K562 (cell line): ENCODE results near the gene AP2S1. TPM values are rescaled to one million over a fixed set of nuclear protein-coding genes. Genes with fewer than 3 reads are reported as not detected.

Source experiments
- ARID4B ChIP-seq: sonication (generic); formaldehyde crosslinking; IDR thresholded peaks from 2 replicates; pipeline ENCODE4 v1.8.0; 2022; ENCODE audit warnings: mild to moderate bottlenecking, missing genetic modification reagents
- MAX ChIP-seq: sonication (generic); formaldehyde crosslinking; IDR thresholded peaks from 2 replicates; pipeline ENCODE4 v1.9.0; 2022; ENCODE audit warnings: mild to moderate bottlenecking, missing genetic modification reagents
- MGA ChIP-seq: fragments of 450-650 bp; IDR thresholded peaks from 2 replicates; pipeline ENCODE4 v1.6.1; 2016; ENCODE audit warnings: mild to moderate bottlenecking, moderate library complexity
- polyA plus RNA-seq, 8 experiments: library from polyadenylated mRNA; depleted of rRNA in 4 of 8; stranded (reverse) in 5 of 8; unstranded in 3 of 8; fragments of >200 nt; fragmentation: Nextera tagmentation in 2 of 8; fragmentation: Illumina TruSeq in 1 of 8; extraction: Ambion mirVana in 2 of 8; extraction: Trizol in 1 of 8; gene quantifications; 2 replicates each; pipeline versions ENCODE4 v1.2.1 to v1.2.3, GENCODE V29; 2011 to 2014; ENCODE audit warnings: inconsistent platforms in 1 of 8, missing spikeins in 1 of 8
- total RNA-seq, 7 experiments: library from RNA; depleted of rRNA in 6 of 7; stranded (reverse); fragments of >200 nt in 6 of 7; fragmentation: Illumina TruSeq in 2 of 7; extraction: Trizol in 2 of 7; gene quantifications; 2 replicates each; pipeline versions ENCODE4 v1.2.1 to v1.2.3, GENCODE V29; 2011 to 2021; ENCODE audit warnings: low replicate concordance in 1 of 7

The AP2S1 gene
- total and polyA plus RNA-seq, 9 of the 15 experiments (the other 6 are each of a cell fraction or from before 2014, with no cell fraction given) = 32.4 to 294 (median 136) TPM

GRCh38 chr19:46809534-46810272 lies 40.9 kb downstream of the AP2S1 start (continued):
- TF ChIP-seq MGA = peak; percentile 72
- peak; percentile 85 for TF ChIP-seq MAX (CRISPR knock-in tag)
- no peak for TF ChIP-seq ARID4B (CRISPR knock-in tag)
